Suppressor macrophage (primary cell): ENCODE data around the gene NAV2.
"Not testable (repeated sequence)": the region's sequence is repeated elsewhere in the genome, so short reads cannot be mapped to it uniquely, and the experiment has no call there.

Source experiments
- DNase-seq, 4 experiments: peaks; one replicate each; pipeline ENCODE4 v3.0.0-alpha.2; 2020 to 2022

The NAV2 gene

DNA sequence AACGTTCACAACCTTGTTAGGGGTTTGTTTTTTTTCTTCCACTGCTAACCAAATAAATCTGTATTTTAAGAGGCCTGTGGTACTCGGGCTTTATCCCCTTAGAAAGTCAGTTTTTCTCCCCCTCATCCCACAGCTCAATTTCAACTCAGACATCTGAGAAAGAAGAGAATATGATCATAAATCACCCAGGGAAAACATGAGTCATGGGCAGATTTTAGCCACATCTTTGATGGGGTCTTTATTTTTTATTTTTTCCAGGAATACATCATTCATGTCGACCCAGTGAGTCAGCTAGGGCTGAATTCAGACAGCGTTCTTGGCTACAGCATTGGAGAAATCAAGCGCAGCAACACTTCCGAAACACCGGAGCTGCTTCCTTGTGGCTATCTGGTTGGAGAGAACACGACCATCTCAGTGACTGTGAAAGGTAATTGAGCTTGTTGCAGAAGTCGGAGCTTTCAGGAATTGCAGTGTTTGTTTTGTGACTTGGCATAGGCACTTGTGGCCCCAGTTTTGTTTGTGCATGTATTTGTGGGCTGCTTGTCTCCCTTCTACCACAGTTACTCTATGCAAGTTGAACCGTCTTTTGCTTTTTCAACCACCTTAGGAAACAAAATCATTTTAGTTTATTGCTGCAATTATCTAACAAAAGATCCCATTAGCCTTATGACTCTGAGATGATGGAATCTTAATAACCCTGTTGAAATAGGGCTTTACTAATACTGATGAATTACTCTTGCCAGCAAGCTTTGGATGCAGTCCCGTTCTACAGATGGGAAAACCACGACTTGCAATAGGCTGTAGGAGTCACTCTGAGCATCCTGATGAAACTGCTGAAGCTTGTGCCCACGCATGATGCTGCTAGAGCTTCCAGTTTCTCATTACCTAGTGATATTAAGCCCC, 384.9 kb downstream of the NAV2 start:
- no peak for DNase-seq

DNA sequence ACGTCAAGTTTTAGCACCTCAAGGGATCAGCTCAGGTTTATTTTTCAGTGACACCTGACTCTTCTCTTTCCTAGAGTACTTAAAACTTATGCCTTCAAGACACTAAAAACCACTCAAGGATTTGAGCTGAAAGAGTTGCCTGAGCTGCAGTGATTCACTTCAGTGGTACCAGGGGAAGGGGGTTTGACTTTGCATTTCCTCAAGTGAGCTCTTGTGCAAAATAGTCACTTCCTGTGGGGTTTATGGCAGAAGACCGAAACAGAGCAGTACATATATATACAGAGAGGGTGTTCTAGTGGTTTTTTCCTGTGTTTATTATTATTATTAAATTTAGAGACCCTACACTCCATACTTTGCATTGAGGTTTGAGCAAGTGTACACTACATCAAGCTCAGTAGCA, 386.9 kb downstream of the NAV2 start:
- no peak for DNase-seq

GRCh38 chr11:20102397-20102796, 389.8 kb downstream of the NAV2 start:
- DNase-seq = no peak

- DNase-seq = no peak
Measured at GRCh38 chr11:20103281-20103680, 390.6 kb downstream of the NAV2 start.

GRCh38 chr11:20105427-20105826, 392.8 kb downstream of the NAV2 start:
- DNase-seq = no peak

DNA sequence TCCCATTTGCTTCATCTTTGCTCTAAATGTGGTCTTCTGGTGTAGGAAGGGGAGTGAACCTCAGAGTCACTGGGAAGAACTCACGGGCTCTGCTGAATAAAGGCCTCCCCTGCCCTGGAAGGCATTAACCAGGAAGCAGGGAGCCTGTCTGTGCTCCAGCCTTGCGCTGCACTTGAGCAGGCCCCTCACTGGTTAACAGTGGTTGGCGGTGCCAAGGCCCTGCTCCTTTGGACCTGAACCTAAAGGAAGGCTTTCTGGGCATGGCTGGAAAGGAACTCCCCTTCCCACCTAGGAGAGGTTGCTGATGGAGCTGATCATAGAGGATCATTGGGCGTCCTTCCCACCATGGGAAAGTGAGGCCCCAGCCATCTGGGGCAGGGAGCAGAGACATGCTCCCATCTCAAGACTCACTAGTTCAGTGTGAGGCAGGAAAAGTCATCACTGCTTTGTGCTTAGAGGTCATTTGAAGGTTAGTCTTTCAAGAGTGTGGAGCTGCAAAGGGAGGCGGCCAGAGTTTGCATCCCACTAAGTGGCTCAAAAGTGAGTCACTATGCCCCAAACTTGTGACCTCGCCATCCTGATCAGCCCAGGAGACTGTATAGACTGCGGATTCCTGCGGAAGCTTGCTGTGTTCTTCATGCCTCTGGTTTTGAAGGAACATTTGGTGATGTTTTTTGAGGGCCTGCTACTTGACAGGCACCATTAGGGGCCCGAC, 397.3 kb downstream of the NAV2 start:
- DNase-seq = no peak

- DNase-seq = peak; percentile 23 to 52 (median 46)
Measured at GRCh38 chr11:20110908-20111669, 398.5 kb downstream of the NAV2 start.

DNA sequence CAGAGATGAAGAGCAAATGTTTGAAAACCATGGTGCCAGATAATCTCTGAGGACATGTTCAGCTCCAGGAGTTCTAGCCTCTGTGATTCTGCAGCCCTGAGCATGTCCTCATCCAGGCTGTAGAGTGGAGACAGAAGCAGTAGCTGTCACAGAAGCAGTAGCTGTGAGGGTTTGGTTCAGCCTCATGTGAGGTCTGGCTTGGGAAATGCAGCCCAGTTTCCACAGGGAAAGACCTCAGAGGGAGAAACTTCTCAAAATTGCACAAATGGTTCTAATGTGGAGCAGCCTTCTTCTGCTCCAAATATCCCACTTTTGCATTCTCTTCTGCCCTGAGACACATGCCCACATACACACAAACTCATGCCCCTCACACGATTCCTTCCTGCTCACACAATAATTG, 399.2 kb downstream of the NAV2 start:
- DNase-seq = peak in 1 of 4 experiments; percentile 6

- peak; percentile 30 to 54 (median 36) for DNase-seq
Measured at GRCh38 chr11:20112291-20113148, 399.9 kb downstream of the NAV2 start.

- peak in 1 of 4 experiments; percentile 8 for DNase-seq
Measured at GRCh38 chr11:20113149-20113438, 400.5 kb downstream of the NAV2 start.

DNA sequence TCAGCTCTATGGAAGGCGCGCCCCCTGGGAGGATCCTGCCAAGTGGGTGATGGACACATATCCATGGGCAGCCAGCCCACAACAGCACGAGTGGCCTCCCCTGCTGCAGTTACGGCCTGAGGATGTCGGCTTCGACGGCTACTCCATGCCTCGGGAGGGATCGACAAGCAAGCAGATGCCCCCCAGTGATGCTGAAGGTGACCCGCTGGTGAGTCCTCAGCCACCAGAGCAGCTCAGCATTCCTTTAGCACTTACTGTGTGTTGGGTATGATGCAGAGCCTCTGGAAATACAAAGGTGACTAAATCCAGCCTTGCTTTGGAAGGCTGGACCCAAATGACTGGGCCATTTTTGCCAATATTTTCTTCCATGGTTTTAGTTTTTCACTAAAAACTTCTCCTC, 402.0 kb downstream of the NAV2 start:
- no peak for DNase-seq

DNA sequence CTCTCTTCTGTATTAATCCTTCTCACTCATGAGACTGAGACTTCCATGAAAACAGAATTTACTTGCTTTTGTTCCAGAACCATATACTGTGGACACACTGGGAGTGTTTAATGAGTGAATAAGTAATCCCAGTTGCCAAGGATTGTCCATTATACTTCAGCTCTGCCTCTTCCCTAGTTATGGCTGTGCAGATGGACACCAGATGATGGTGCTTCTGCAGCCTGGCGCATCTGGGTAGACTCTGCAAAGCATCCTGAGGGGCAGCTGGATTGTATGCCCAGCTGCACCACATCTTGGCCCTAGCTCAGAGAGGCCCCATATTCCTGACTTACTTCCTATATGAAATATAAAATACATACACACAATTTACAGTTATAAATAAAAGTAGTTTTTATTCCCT, 404.2 kb downstream of the NAV2 start:
- DNase-seq = no peak

DNA sequence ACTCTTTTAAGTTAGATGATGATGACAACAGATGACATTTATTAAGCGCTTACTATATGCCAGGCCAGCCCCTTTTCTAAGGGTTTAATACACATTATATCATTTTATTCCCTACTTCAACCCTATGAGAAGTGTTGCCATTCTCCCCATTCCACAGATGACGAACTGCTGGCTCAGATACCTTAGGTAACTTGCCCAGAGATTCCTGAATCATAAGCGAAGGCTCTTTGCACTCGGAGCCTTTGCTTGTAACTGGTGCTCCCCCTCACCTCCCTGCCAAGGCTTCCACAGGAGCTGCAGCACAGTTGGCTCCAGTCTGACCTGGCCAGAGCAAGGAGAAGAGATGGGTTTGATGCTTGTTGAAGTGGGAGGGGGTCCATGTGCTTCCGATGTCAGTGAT, 404.7 kb downstream of the NAV2 start:
- no peak for DNase-seq

GRCh38 chr11:20118209-20118608, 405.6 kb downstream of the NAV2 start:
- DNase-seq = no peak

DNA sequence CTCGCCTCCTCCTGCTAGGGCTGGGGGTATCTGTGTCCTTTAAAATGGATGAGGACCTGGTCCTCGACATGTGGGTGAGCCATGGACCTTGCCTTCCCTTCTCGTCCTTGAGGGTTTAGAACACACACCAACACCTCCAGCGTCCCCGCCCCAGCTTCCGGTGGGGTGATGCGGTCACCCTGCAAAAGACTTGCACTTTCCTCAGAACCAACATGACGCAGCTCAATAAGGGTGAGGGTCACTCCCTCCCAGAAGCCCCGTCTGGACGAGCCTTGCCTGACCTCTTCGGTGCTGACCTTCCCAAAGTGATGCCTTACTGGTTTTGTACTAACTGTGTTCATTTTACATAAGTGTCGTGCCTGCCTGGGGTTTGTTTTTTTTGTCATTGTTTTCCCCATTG, 406.7 kb downstream of the NAV2 start:
- DNase-seq = no peak

DNA sequence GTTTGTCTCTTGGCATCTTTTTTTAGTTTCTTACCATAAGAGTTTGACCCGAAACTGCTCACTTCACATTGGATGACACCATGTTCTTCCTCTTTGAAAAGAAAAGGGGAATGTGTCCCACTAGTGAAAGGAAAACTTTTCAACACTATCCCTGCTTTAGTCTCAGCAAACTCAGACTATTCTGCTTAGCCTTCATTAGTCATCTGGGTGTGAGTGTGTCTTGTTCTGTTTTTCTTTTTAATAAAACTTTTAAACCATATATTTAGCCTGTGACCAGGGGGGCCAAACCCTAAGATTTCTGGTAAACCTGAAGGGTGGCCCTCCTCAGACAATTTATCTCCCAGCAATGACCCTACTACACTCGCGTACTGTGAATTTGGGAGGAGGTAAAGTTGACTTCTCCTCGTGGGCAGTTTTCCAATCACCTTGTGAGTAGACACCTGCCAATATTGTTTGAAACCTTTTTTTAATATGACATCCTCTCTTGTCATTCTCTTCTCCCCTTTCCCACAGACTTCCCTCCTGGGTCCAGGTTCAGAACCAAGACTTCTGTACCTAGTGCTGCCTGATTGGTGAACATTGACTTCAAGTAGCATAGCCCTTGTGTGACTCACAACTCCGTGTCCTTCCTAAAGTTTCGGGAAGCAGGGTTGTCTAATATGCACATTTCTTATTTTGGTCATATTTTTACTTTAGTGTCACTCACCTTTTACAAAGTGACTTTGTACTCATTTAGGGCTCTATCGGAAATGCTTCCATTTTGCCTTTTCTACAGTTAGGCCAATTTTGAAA, 407.7 kb downstream of the NAV2 start:
- no peak for DNase-seq

DNA sequence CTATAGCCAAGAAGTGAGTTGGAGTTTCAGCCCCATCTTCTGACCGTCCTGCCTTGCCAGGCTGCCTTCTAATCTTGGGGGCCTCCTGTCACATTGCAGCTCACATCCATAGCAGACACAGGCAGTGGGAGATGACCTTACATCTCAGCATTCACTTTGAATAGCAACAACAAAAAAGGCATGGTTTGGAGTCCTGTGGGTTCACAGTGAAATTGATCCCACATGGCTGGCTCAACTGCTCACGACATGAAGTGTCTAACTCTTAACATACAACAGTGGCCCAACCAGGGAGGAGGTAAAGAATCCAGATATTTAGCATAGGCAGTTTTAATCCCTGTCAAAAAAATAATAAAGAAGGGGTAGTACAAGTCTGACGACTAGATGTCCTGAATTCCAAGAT, 409.5 kb downstream of the NAV2 start:
- no peak for DNase-seq

GRCh38 chr11:20125927-20126326, 413.3 kb downstream of the NAV2 start:
- no peak for DNase-seq

DNA sequence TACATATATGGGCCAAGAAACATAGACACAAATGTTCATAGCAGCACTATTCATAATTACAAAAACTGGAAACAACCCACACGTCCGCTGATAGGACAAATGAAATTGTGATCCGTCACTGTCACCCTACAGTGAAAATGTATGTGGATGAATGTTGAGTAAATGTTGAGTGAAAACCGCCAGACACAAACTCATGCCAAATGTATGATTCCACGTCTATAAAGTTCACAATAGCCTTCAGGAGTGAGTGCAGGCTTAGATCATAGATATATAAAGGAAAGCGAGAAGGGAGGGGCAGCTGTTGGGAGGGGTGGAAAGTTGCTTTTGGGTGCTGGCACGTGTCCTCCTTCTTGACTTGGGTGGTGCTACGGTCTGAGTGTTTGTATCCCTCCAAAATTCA, 414.1 kb downstream of the NAV2 start:
- DNase-seq = no peak

DNA sequence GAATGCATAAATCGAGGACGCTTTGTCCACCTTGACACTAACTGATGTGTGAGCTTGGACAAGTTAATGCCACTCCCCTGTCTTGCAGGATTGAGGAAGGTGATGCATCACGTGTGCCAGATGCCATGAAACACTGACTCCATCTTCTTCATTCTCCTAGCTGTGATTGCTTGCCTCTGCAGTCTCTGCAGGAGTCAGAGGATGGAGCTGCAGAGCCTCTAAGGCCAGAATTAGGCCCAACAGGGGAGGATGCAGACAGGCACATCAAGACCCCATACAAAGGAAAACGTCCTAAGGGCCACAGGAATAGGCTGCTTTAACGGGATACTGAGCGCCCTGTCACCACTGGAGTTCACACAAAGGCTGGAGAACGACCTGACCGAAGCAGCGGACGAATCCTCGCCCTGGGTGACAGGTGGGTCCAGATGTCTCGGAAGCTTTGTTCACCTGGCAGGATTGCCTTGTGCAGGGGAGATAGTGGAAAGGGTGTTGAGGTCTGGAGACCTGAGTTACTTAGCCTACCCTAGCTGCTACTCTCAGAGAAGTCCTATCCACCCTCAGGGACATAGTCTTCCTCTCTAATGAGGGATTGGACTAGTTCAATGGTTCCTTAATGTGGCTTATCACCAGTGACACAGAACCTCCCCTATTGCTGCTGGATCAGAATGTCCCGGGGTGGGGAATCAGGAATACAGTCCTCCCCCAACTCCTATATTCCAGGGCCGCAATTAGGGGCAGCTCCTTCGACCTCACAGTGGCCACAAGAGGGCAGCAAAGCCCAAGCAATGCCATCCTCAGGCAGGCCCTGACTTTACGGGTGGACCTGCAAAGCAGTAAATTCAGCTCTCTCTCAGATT, 415.3 kb downstream of the NAV2 start:
- DNase-seq = peak; percentile 67 to 84 (median 82)

DNA sequence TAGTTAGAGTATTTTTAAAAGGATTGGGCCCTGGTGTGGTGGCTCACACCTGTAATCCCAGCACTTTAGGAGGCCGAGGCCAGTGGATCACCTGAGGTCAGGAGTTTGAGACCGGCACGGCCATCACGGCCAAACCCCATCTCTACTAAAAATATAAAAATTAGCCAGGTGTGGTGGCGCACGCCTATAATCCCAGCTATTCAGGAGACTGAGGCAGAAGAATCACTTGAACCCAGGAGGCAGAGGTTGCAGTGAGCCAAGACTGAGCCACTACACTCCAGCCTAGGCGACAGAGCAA, 415.8 kb downstream of the NAV2 start:
- not testable (repeated sequence) for DNase-seq
